Esophagus (tissue), 2 donors: ENCODE data around the gene C9orf78. TPM values are rescaled to one million over a fixed set of nuclear protein-coding genes. Genes with fewer than 3 reads are reported as not detected.

ENCODE experiments used
- H3K27ac ChIP-seq, 2 donors: one replicate each; pipeline ENCODE4 v1.5.1; 2013; ENCODE audit warnings: low read depth in 2 of 2, mild to moderate bottlenecking in 2 of 2, inconsistent platforms in 1 of 2, low read length in 1 of 2, moderate library complexity in 1 of 2
- H3K27me3 ChIP-seq, 2 donors: one replicate each; pipeline ENCODE4 v1.6.1; 2013; ENCODE audit warnings: low read length in 2 of 2, control low read depth in 1 of 2, mild to moderate bottlenecking in 1 of 2; ENCODE audit not compliant: insufficient read depth in 2 of 2, control insufficient read depth in 1 of 2
- H3K36me3 ChIP-seq, 2 donors: one replicate each; pipeline ENCODE4 v1.6.1; 2013; ENCODE audit warnings: low read length in 1 of 2; ENCODE audit not compliant: control insufficient read depth in 2 of 2, insufficient read depth in 2 of 2
- H3K4me1 ChIP-seq, 2 donors: one replicate each; pipeline ENCODE4 v1.6.1; 2013; ENCODE audit warnings: low read length in 1 of 2; ENCODE audit not compliant: control insufficient read depth in 2 of 2, insufficient read depth in 2 of 2
- H3K4me3 ChIP-seq, 2 donors: one replicate each; pipeline ENCODE4 v1.5.1; 2013; ENCODE audit warnings: low read length in 2 of 2, mild to moderate bottlenecking in 2 of 2, low read depth in 1 of 2, moderate library complexity in 1 of 2
- H3K9me3 ChIP-seq, 2 donors: one replicate each; pipeline ENCODE4 v1.6.1; 2013; ENCODE audit warnings: mild to moderate bottlenecking in 2 of 2, low read depth in 1 of 2, low read length in 1 of 2, moderate library complexity in 1 of 2; ENCODE audit not compliant: control insufficient read depth in 2 of 2, insufficient read depth in 1 of 2
- WGBS, 2 donors: extraction: QIAGEN DNeasy Blood & Tissue Kit; methylation state at CpG; one replicate each; pipeline ENCODE4 v1.1.7; 2013; 5-methylcytosine and 5-hydroxymethylcytosine counted together
- polyA plus RNA-seq, 2 donors: library from polyadenylated mRNA; stranded (reverse); fragments of 200-250 nt; gene quantifications; one replicate each; pipeline ENCODE4 v1.2.3, GENCODE V29; 2013
- donor health status: healthy with polysubstance abuse.
- donor health status: Bipolar disorder and iron deficiency.

The C9orf78 gene
- polyA plus RNA-seq, 2 donors = 21.9 to 39.5 TPM

- Histone ChIP-seq H3K9me3 (no peaks in the 10 kb centered on the region), H3K4me1 (peaks cover 0 to 2% of the 10 kb centered on the region in 2 donors), H3K27ac (no peak overlapping the region), H3K4me3 (no peak overlapping the region), H3K27me3 (no peaks in the 10 kb centered on the region), H3K36me3 (peaks cover 5 to 27% of the 10 kb centered on the region in 2 donors)
- WGBS, 2 donors = 77 to 79% methylated on average over 17 of the region's 17 CpGs
Measured at GRCh38 chr9:129867136-129868022, 32.3 kb upstream of the C9orf78 start.

- H3K27ac ChIP-seq = peak overlapping the region in 1 of 2 donors; percentile 37
- no peaks in the 10 kb centered on the region for H3K9me3 ChIP-seq
- H3K4me1 ChIP-seq = peaks cover 0 to 2% of the 10 kb centered on the region in 2 donors
- H3K4me3 ChIP-seq = no peak overlapping the region
- WGBS, 2 donors = 78% methylated on average over 17 of the region's 17 CpGs
- peaks cover 5 to 33% of the 10 kb centered on the region in 2 donors for H3K36me3 ChIP-seq
- H3K27me3 ChIP-seq = no peaks in the 10 kb centered on the region
Measured at GRCh38 chr9:129866394-129867135, 31.5 kb upstream of the C9orf78 start.

DNA sequence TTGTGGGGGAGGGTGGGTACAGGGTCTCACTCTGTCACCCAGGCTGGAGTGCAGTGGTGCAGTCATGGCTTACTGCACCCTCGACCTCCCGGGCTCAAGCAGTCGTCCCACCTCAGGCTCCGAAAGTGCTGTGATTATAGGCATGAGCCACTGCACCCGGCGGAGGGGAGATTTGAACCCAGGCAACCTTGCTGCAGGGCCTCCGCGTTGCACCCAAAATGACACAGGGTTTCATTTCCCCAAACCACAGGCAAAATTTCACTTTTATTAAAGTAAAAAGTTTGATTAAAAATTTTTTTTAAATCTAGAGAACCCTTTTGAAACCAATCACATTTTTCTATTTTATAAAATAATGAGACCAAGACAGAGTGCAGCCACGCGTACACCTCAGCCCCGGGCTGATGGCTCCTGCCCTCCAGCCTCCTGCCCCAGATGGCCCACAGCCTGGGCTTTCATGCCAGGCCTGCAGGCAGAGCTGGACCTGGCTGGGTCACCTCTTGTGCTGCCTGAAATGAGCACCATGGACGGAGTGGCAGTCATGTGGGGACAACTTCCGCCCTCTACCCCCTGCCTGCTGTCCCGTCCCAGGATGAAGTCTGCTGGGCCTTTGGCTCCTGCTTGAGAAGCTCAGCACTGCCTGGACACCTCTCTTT is 30.7 kb upstream of the C9orf78 start:
- peak overlapping the region in 1 of 2 donors; percentile 13 for H3K27ac ChIP-seq
- H3K36me3 ChIP-seq = peaks cover 8 to 41% of the 10 kb centered on the region in 2 donors
- H3K4me3 ChIP-seq = no peak overlapping the region
- H3K27me3 ChIP-seq = no peaks in the 10 kb centered on the region
- WGBS, 2 donors = 66 to 75% methylated on average over 14 of the region's 14 CpGs
- peaks cover 0 to 2% of the 10 kb centered on the region in 2 donors for H3K4me1 ChIP-seq
- H3K9me3 ChIP-seq = no peaks in the 10 kb centered on the region

- peaks cover 8 to 41% of the 10 kb centered on the region in 2 donors for H3K36me3 ChIP-seq
- H3K4me3 ChIP-seq = no peak overlapping the region
- WGBS, 2 donors = 61 to 63% methylated on average over 11 of the region's 11 CpGs
Measured at GRCh38 chr9:129864991-129865647, 30.0 kb upstream of the C9orf78 start.

DNA sequence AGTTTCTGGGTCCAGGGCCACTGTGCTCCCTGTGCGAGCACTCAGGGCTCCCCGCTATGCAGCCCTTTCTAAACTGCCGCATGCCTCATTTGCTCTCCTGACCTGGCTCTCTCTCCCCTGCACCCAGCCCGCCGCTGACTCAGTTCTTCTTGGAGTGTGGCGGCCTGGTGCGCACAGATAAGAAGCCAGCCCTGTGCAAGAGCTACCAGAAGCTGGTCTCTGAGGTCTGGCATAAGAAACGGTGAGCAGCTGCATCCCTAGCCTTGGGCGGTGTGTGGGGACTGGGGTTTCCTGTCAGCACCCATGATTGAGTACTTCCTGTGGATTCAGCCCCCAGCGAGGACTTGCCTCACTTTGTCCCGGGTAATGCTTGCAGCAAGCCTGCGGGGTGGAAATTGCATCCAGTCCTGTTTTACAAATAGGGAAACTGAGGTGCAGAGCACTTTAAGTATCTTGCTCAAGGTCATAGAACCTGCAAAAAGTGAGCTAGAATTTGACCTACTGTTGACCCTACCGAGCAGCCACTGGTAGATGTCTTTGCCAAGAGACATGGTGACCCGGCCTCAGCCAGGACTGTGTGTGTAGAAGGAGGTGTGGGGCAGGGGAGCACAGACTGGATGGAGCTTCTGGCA is 28.1 kb upstream of the C9orf78 start:
- H3K4me1 ChIP-seq = no peaks in the 10 kb centered on the region
- H3K27ac ChIP-seq = no peak overlapping the region
- no peaks in the 10 kb centered on the region for H3K27me3 ChIP-seq
- 49 to 64% methylated on average over 14 of the region's 14 CpGs for WGBS, 2 donors
- H3K36me3 ChIP-seq = peaks cover 11 to 43% of the 10 kb centered on the region in 2 donors
- H3K4me3 ChIP-seq = no peak overlapping the region
- H3K9me3 ChIP-seq = no peaks in the 10 kb centered on the region

More at GRCh38 chr9:129864991-129865647, 30.0 kb upstream of the C9orf78 start:
- Histone ChIP-seq H3K9me3 (no peaks in the 10 kb centered on the region), H3K27ac (peak overlapping the region in 1 of 2 donors; percentile 13), H3K27me3 (no peaks in the 10 kb centered on the region), H3K4me1 (peaks cover 0 to 2% of the 10 kb centered on the region in 2 donors)

- Histone ChIP-seq H3K27ac (no peak overlapping the region), H3K9me3 (no peaks in the 10 kb centered on the region), H3K27me3 (no peaks in the 10 kb centered on the region), H3K36me3 (peaks cover 11 to 40% of the 10 kb centered on the region in 2 donors), H3K4me1 (no peaks in the 10 kb centered on the region), H3K4me3 (no peak overlapping the region)
- WGBS, 2 donors = 84 to 86% methylated on average over 12 of the region's 12 CpGs
Measured at GRCh38 chr9:129861447-129861827, 26.4 kb upstream of the C9orf78 start.

- H3K27ac ChIP-seq = no peak overlapping the region
- H3K4me1 ChIP-seq = no peaks in the 10 kb centered on the region
- H3K27me3 ChIP-seq = no peaks in the 10 kb centered on the region
- WGBS, 2 donors = 71 to 73% methylated on average over 11 of the region's 11 CpGs
- no peaks in the 10 kb centered on the region for H3K9me3 ChIP-seq
- H3K36me3 ChIP-seq = peaks cover 15 to 37% of the 10 kb centered on the region in 2 donors
- H3K4me3 ChIP-seq = no peak overlapping the region
Measured at GRCh38 chr9:129860653-129861446, 25.8 kb upstream of the C9orf78 start.

- WGBS, 2 donors = 86 to 91% methylated on average over 11 of the region's 11 CpGs
- Histone ChIP-seq H3K4me1 (peaks cover 0 to 6% of the 10 kb centered on the region in 2 donors), H3K27me3 (no peaks in the 10 kb centered on the region), H3K36me3 (peaks cover 12 to 40% of the 10 kb centered on the region in 2 donors), H3K27ac (no peak overlapping the region), H3K9me3 (no peaks in the 10 kb centered on the region), H3K4me3 (no peak overlapping the region)
Measured at GRCh38 chr9:129858167-129858962, 23.3 kb upstream of the C9orf78 start.
